Lung (tissue), 12 donors: ENCODE results near the gene MCTP2. TPM values are rescaled to one million over a fixed set of nuclear protein-coding genes. Genes with fewer than 3 reads are reported as not detected.
"Not testable (repeated sequence)": the region's sequence is repeated elsewhere in the genome, so short reads cannot be mapped to it uniquely, and the experiment has no call there.

Experiments
- ATAC-seq: fragments of 200-7000 bp; cut with Tn5 transposase; one replicate; pipeline ENCODE4 v1.9.1; 2020; ENCODE audit warnings: moderate number of reproducible peaks; ENCODE audit not compliant: insufficient read depth, low FRiP score
- DNase-seq, 3 donors: peaks; one replicate each; pipeline ENCODE4 v3.0.0-alpha.2; 2013 to 2017
- H3K27ac ChIP-seq, 2 donors: one replicate each; pipeline ENCODE4 v1.5.1; 2013; ENCODE audit warnings: mild to moderate bottlenecking in 2 of 2, moderate library complexity in 2 of 2, control low read depth in 1 of 2, inconsistent platforms in 1 of 2, low read depth in 1 of 2, low read length in 1 of 2
- H3K27me3 ChIP-seq, 3 donors: one replicate each; pipeline ENCODE4 v1.5.1; 2013; ENCODE audit warnings: low read length in 2 of 3; ENCODE audit not compliant: control insufficient read depth in 3 of 3, insufficient read depth in 3 of 3
- H3K36me3 ChIP-seq, 4 donors: one replicate each; pipeline ENCODE4 v1.5.1; 2013; ENCODE audit warnings: low read length in 4 of 4, mild to moderate bottlenecking in 1 of 4, moderate library complexity in 1 of 4; ENCODE audit not compliant: control insufficient read depth in 4 of 4, insufficient read depth in 4 of 4
- H3K4me1 ChIP-seq, 5 donors: one replicate each; pipeline ENCODE4 v1.5.1; 2013; ENCODE audit warnings: low read length in 5 of 5, mild to moderate bottlenecking in 2 of 5, moderate library complexity in 1 of 5; ENCODE audit not compliant: control insufficient read depth in 5 of 5, insufficient read depth in 5 of 5
- H3K4me3 ChIP-seq: one replicate; pipeline ENCODE4 v1.5.1; 2013; ENCODE audit warnings: mild to moderate bottlenecking, control low read depth, moderate library complexity
- H3K9ac ChIP-seq, 2 donors: one replicate each; pipeline ENCODE4 v1.5.1; 2013; ENCODE audit warnings: low read length in 2 of 2, control low read depth in 1 of 2; ENCODE audit not compliant: insufficient read depth in 1 of 2
- H3K9me3 ChIP-seq, 4 donors: one replicate each; pipeline ENCODE4 v1.5.1; 2013; ENCODE audit warnings: low read length in 3 of 4, mild to moderate bottlenecking in 1 of 4, moderate library complexity in 1 of 4; ENCODE audit not compliant: control insufficient read depth in 4 of 4, insufficient read depth in 3 of 4
- CTCF ChIP-seq: IDR thresholded peaks from 2 replicates; pipeline ENCODE4 v1.5.1; 2012; ENCODE audit warnings: mild to moderate bottlenecking; ENCODE audit errors: control extremely low read depth, extremely low read depth
- WGBS, 2 donors: extraction: QIAGEN DNeasy Blood & Tissue Kit; methylation state at CpG; one replicate each; pipeline ENCODE4 v1.1.7; 2013; 5-methylcytosine and 5-hydroxymethylcytosine counted together
- polyA plus RNA-seq, 2 donors: library from polyadenylated mRNA; stranded (reverse); fragments of 200-250 nt; gene quantifications; one replicate each; pipeline ENCODE4 v1.2.1, GENCODE V29; 2013
- total RNA-seq, 2 donors: library from RNA; depleted of rRNA in 1 of 2; stranded (reverse); fragments of >200 nt in 1 of 2; gene quantifications; one replicate each; pipeline ENCODE4 v1.2.1, GENCODE V29; 2014 to 2021
- donor health status: control.
- donor health status: control.
- donor health status: Bipolar disorder and iron deficiency.
- donor health status: healthy.
- donor health status: DM: yes; HTN: yes; CAD: no.

MCTP2 gene
- total and polyA plus RNA-seq, 4 donors = 3.5 to 92.5 (median 30.2) TPM

DNA sequence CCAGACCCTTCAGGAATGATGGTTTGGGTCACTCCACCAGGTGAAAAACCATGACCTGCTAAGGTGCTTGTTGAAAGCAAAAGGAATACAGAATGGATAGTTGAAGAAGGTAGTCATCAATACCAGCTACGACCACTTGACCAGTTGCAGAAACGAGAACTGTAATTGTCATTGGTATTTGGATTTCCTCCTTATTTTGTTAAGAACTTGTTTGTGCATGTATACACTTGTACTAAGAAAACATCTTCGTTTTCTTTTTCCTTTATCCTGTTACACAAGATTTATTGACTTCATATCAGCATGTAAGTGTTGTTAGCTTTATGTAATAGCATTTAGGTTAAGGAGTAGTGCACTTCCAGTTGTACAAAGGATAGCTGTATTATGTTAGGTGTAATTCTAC, 261.8 kb downstream of the MCTP2 start:
- no peaks in the 10 kb centered on the region for H3K9me3 ChIP-seq
- WGBS, 2 donors = 79 to 89% methylated on average over 3 of the region's 3 CpGs
- ATAC-seq (no peak), DNase-seq (no peak)
- H3K27me3 ChIP-seq = no peaks in the 10 kb centered on the region
- H3K4me1 ChIP-seq = no peaks in the 10 kb centered on the region
- TF ChIP-seq CTCF = no peak
- no peak overlapping the region for H3K4me3 ChIP-seq
- H3K9ac ChIP-seq = no peak overlapping the region
- H3K36me3 ChIP-seq = no peaks in the 10 kb centered on the region
- H3K27ac ChIP-seq = no peak overlapping the region

GRCh38 chr15:94493586-94493985, 262.2 kb downstream of the MCTP2 start:
- not testable (repeated sequence) for H3K27ac ChIP-seq, H3K36me3 ChIP-seq, DNase-seq, H3K9me3 ChIP-seq, H3K27me3 ChIP-seq, H3K4me3 ChIP-seq, H3K9ac ChIP-seq, H3K4me1 ChIP-seq, ATAC-seq
- 76 to 84% methylated on average over 1 of the region's 1 CpG for WGBS, 2 donors

- no peaks in the 10 kb centered on the region for H3K27me3 ChIP-seq
- H3K9me3 ChIP-seq = peaks cover 0 to 4% (median 0%) of the 10 kb centered on the region in 4 donors
- DNase-seq (no peak), ATAC-seq (no peak)
- no peak overlapping the region for H3K4me3 ChIP-seq
- no peaks in the 10 kb centered on the region for H3K4me1 ChIP-seq
- no peak overlapping the region for H3K9ac ChIP-seq
- WGBS, 2 donors = 83 to 88% methylated on average over 4 of the region's 4 CpGs
- H3K36me3 ChIP-seq = no peaks in the 10 kb centered on the region
- no peak for TF ChIP-seq CTCF
- no peak overlapping the region for H3K27ac ChIP-seq
These were observed 263.4 kb downstream of the MCTP2 start for GRCh38 chr15:94494732-94495131.

GRCh38 chr15:94503293-94503692, 271.9 kb downstream of the MCTP2 start:
- TF ChIP-seq CTCF = no peak
- DNase-seq (no peak), ATAC-seq (no peak)
- H3K27me3 ChIP-seq = no peaks in the 10 kb centered on the region
- H3K36me3 ChIP-seq = no peaks in the 10 kb centered on the region
- no peaks in the 10 kb centered on the region for H3K4me1 ChIP-seq
- H3K9ac ChIP-seq = no peak overlapping the region
- H3K9me3 ChIP-seq = peaks cover 0 to 4% (median 2%) of the 10 kb centered on the region in 4 donors
- no peak overlapping the region for H3K4me3 ChIP-seq
- WGBS, 2 donors = 71 to 80% methylated on average over 2 of the region's 2 CpGs
- no peak overlapping the region for H3K27ac ChIP-seq
